IPS-15b (cell line): ENCODE data around the gene C19orf25.

Source experiments
- H3K27me3 ChIP-seq: one replicate; pipeline ENCODE4 v1.6.1; 2013; ENCODE audit warnings: low read length; ENCODE audit not compliant: control insufficient read depth, insufficient read depth
- H3K36me3 ChIP-seq: one replicate; pipeline ENCODE4 v1.6.1; 2013; ENCODE audit warnings: low read length; ENCODE audit not compliant: control insufficient read depth, insufficient read depth
- H3K4me1 ChIP-seq: one replicate; pipeline ENCODE4 v1.6.1; 2013; ENCODE audit warnings: mild to moderate bottlenecking, low read length; ENCODE audit not compliant: control insufficient read depth, insufficient read depth
- H3K4me3 ChIP-seq: one replicate; pipeline ENCODE4 v1.5.1; 2013; ENCODE audit warnings: low read depth, low read length
- H3K9ac ChIP-seq: one replicate; pipeline ENCODE4 v1.6.1; 2013; ENCODE audit warnings: low read depth, mild to moderate bottlenecking, low read length
- H3K9me3 ChIP-seq: one replicate; pipeline ENCODE4 v1.6.1; 2013; ENCODE audit warnings: mild to moderate bottlenecking, low read length; ENCODE audit not compliant: control insufficient read depth, insufficient read depth

The C19orf25 gene

DNA sequence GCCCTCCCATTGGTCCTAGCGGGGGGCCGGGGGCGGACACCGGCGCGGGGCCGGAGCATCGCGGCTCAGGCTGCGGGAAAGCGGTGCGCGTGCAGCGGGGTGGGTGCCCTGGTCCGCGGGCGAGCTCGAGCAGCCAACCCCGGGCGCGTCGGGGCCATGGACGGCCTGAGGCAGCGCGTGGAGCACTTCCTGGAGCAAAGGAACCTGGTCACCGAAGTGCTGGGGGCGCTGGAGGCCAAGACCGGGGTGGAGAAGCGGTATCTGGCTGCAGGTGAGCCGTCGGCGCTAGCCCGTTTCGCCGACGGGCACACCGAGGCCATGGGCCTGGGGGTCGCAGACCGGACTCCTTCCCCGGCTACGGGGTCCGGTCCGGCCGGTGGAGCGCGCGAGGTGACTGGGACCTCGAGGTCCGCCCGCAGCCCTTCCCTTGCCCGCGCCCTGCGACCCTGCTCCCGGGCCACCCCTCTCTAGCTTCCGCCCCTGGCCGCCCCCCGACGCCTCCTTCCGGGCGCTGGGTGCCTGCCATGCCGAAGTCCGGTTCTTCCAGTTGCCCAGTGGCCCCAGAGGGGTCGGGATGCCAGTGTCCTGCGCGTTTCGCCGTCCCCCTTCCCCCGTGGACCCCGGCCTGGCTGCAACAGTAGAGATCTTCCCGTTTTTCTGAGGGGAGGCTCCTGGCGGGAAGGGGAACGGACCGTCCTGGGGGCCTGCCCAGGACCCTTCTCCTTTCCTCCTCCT lies 12.3 kb upstream of the C19orf25 start, which contains the start of gene REEP6:
Gene REEP6 (plus strand): TSS at position 68 of the 735 bp plus-strand sequence. CDS start 89 bp downstream, at position 157.
- peak within 1 kb of the TSS; percentile 85 for H3K4me3 ChIP-seq

DNA sequence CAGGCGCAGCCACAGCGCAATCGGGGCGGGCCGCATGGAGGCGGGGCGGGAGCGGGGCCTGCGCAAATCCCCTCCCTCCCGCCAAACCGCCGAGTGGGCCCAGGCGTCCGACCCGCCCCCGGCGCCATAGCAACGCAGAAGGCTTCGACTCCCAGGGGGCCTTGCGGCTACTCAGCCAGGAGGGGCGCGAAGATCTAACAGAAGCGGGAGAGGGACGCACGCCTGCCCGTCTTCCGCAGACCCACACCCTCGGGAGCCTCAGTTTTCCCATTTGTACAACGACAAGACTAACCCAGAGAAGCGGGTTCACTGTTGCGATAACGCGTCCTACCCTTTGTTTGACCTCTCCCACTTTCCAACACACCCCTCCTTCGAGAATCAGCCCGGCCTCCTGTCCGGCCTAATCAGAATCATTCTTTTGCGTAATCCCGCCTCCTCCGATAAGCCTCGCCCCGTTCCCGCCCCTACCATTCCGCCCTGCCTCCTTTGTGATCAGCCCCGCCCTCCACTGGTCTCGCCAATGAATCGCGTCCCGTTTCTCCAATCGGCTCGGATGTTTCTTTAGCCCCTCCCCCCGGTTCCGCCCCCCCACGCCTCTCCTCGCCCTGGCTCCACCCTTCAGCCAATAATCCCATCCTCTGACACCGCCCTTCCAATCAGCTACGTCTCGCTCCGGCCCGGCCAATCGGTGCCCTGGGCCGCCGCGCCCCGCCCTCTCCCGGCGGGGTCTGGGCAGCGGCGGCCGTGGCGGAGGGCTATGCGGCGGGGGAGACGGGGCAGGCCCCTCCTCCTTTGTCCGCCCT lies 11.5 kb upstream of the C19orf25 start, which contains the start of gene PCSK4:
Gene PCSK4 (minus strand): TSS at position 40 of the 803 bp plus-strand sequence. CDS start 4 bp downstream, at position 36.
- Histone ChIP-seq H3K9ac (peak within 1 kb of the TSS; percentile 47), H3K9me3 (no peaks in the 10 kb centered on the region), H3K4me1 (no peaks in the 10 kb centered on the region), H3K36me3 (no peaks in the 10 kb centered on the region), H3K4me3 (peak within 1 kb of the TSS; percentile 85), H3K27me3 (peaks cover 12% of the 10 kb centered on the region)

More for the DNA sequence above, 12.3 kb upstream of the C19orf25 start, which contains the start of gene REEP6:
- Histone ChIP-seq H3K9ac (peak within 1 kb of the TSS; percentile 47), H3K4me1 (no peaks in the 10 kb centered on the region), H3K27me3 (peaks cover 12% of the 10 kb centered on the region), H3K9me3 (no peaks in the 10 kb centered on the region), H3K36me3 (no peaks in the 10 kb centered on the region)

GRCh38 chr19:1489463-1490310 lies 10.7 kb upstream of the C19orf25 start:
- Histone ChIP-seq H3K9ac (peak overlapping the region; percentile 47), H3K4me1 (no peaks in the 10 kb centered on the region)

DNA sequence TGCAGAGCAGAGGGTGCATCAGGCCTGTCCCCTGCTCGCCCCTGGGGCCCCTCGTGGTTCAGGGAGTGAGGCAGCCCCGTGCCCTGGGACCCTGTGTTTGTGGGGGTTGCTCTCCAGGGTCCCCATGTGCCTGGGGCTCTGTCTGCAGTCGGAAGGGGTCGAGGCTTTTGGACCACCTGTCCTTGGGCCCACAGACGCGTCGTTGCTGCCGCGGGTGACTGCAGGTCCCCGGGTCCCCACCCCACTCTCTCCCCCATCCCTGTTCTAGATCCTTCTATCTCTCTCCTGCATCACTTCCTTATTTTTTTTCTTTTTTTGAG lies 9.2 kb upstream of the C19orf25 start:
- Histone ChIP-seq H3K9ac (no peak overlapping the region), H3K9me3 (no peaks in the 10 kb centered on the region), H3K4me3 (no peak overlapping the region), H3K27me3 (peaks cover 12% of the 10 kb centered on the region), H3K4me1 (no peaks in the 10 kb centered on the region), H3K36me3 (no peaks in the 10 kb centered on the region)

More at GRCh38 chr19:1489463-1490310, 10.7 kb upstream of the C19orf25 start:
- H3K9me3 ChIP-seq: no peaks in the 10 kb centered on the region
- H3K4me3 ChIP-seq: peak overlapping the region; percentile 85
- peaks cover 12% of the 10 kb centered on the region for H3K27me3 ChIP-seq
- H3K36me3 ChIP-seq: no peaks in the 10 kb centered on the region

DNA sequence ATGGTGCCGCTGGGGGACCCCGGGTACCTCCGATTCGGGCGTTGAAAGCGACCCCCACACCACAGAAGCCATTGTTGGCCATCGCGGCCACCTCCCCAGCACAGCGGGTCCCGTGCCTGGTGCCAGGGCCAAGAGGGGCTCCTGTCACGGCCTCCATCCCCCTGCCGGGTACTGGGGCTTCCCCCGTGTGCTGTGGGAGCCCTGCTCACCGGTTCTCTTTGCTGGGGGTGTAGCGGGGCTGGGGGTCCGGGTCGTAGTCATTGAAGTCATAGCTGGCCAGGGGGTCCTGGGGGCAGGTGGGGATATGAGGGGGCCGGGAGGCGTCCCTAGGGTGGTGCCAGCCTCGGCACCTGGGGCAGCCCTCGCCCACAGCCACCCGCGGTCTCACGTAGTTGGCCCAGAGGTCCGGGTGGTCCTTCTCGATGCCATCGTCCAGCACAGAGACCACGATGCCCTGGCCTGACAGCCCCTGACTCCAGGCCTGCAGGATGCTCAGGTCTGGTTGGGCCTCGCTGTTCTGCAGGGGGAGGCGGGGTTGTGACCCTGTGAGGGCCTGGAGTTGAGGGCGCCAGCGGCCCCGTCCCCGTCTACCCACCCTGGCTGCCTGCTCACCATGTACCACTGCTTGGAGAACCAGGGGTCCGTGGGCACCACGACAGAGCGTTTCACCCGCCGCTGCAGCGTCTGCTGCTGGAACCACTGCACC lies 8.7 kb upstream of the C19orf25 start:
- H3K9ac ChIP-seq: no peak overlapping the region
- H3K4me1 ChIP-seq: no peaks in the 10 kb centered on the region
- no peaks in the 10 kb centered on the region for H3K9me3 ChIP-seq
- H3K4me3 ChIP-seq: no peak overlapping the region
- no peaks in the 10 kb centered on the region for H3K36me3 ChIP-seq
- H3K27me3 ChIP-seq: peaks cover 12% of the 10 kb centered on the region

GRCh38 chr19:1486720-1487575 lies 7.9 kb upstream of the C19orf25 start:
- H3K9me3 ChIP-seq: no peaks in the 10 kb centered on the region
- H3K36me3 ChIP-seq: peaks cover 3% of the 10 kb centered on the region
- no peak overlapping the region for H3K9ac ChIP-seq
- H3K4me1 ChIP-seq: no peaks in the 10 kb centered on the region
- H3K27me3 ChIP-seq: peaks cover 4% of the 10 kb centered on the region
- H3K4me3 ChIP-seq: no peak overlapping the region

- no peaks in the 10 kb centered on the region for H3K27me3 ChIP-seq
- H3K36me3 ChIP-seq: peaks cover 3% of the 10 kb centered on the region
- no peaks in the 10 kb centered on the region for H3K9me3 ChIP-seq
- H3K4me1 ChIP-seq: no peaks in the 10 kb centered on the region
- no peak overlapping the region for H3K9ac ChIP-seq
- H3K4me3 ChIP-seq: no peak overlapping the region
Measured at GRCh38 chr19:1483979-1484428, 5.0 kb upstream of the C19orf25 start.

GRCh38 chr19:1483131-1483978 lies 4.3 kb upstream of the C19orf25 start:
- Histone ChIP-seq H3K4me1 (no peaks in the 10 kb centered on the region), H3K36me3 (peaks cover 3% of the 10 kb centered on the region), H3K9me3 (no peaks in the 10 kb centered on the region), H3K9ac (no peak overlapping the region), H3K27me3 (no peaks in the 10 kb centered on the region), H3K4me3 (no peak overlapping the region)

DNA sequence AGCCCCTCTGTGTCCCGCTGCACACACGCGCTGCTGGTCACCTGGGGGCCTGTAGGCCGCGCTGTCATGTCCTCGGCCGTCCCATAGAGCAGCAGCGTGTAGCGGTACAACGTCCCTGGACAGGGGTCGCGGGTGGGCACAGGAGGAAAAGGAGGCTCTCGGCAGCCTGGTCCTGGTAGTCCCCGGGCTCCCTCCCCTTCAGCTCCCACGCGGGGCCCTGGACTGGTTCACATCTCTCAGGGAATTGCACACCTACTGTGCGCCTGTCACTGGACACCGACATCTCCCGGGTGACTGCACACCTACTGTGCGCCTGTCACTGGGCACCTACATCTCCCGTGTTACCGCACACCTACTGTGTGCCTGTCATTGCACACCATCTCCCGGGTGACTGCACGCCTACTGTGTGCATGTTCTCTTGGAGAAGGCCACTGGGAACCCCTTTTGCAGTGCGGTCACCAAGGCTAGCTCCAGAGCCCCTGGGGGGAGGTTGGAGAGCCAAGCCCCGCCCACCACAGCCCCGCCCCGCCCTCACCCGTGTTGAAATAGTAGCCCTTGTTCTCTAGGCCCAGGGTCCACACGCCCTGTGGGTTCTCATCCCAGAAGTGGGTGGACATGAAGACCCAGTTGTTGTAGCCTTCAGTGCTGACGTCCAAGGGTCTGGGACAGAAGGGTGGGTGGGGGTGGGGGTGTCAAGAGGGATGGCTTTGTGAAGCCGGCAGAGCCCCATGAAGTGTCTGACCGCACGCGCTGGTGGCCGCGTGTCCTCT lies 3.5 kb upstream of the C19orf25 start:
- H3K9ac ChIP-seq: no peak overlapping the region
- H3K36me3 ChIP-seq: peaks cover 3% of the 10 kb centered on the region
- no peaks in the 10 kb centered on the region for H3K27me3 ChIP-seq
- no peaks in the 10 kb centered on the region for H3K9me3 ChIP-seq
- no peak overlapping the region for H3K4me3 ChIP-seq
- H3K4me1 ChIP-seq: no peaks in the 10 kb centered on the region
